ENCODE results near the gene FAM89B. TPM values are rescaled to one million over a fixed set of nuclear protein-coding genes. Genes with fewer than 3 reads are reported as not detected.

FAM89B gene
- total RNA-seq, 1 donor from 2014 or later: 47.5 TPM

- peaks cover 16% of the 10 kb centered on the region for H3K36me3 ChIP-seq (ENCODE audit: insufficient read depth, low read length)
- H3K36me3 Mint-ChIP-seq (ENCODE audit: low read depth, unreplicated experiment): peaks cover 26% of the 10 kb centered on the region
- H3K27me3 Mint-ChIP-seq (ENCODE audit: low read depth, unreplicated experiment): peaks cover 39% of the 10 kb centered on the region
- no peak overlapping the region for H3K27ac Mint-ChIP-seq (ENCODE audit: unreplicated experiment)
- peaks cover 2% of the 10 kb centered on the region for H3K4me1 Mint-ChIP-seq (ENCODE audit: low read depth, unreplicated experiment)
- peaks cover 7% of the 10 kb centered on the region for H3K4me1 ChIP-seq (ENCODE audit: insufficient read depth, low read length)
- no peak overlapping the region for H3K4me3 ChIP-seq (ENCODE audit: insufficient read depth, low read depth, low read length)
- no peak for TF ChIP-seq CTCF (IDR thresholded peaks at IDR 0.05; ENCODE audit: insufficient read depth, low read depth, low read length)
- no peak for TF ChIP-seq EZH2 (IDR thresholded peaks at IDR 0.05; ENCODE audit: insufficient read depth, low read length)
- H3K4me2 ChIP-seq (ENCODE audit: low read length): no peak overlapping the region
- DNase-seq (ENCODE audit: low read depth) (no peak), FAIRE-seq (no peak)
- peaks cover 6% of the 10 kb centered on the region for H3K79me2 ChIP-seq (ENCODE audit: insufficient read depth, low read length)
- peaks cover 7% of the 10 kb centered on the region for H3K9me3 Mint-ChIP-seq (ENCODE audit: unreplicated experiment)
- H3K9me3 ChIP-seq (ENCODE audit: insufficient read depth, low read depth, low read length): no peaks in the 10 kb centered on the region
- no peaks in the 10 kb centered on the region for H3K27me3 ChIP-seq (ENCODE audit: insufficient read depth, low read length)
- H4K20me1 ChIP-seq (ENCODE audit: insufficient read depth, low read length): peaks cover 75% of the 10 kb centered on the region
- no peak overlapping the region for H3K9ac ChIP-seq (ENCODE audit: low read length)
- no peak overlapping the region for H2AFZ ChIP-seq (ENCODE audit: low read depth, low read length)
- peak overlapping the region; percentile 36 for H3K4me3 Mint-ChIP-seq (ENCODE audit: unreplicated experiment)
- H3K27ac ChIP-seq (ENCODE audit: low read depth, low read length): no peak overlapping the region
Measured at GRCh38 chr11:65545853-65546216, 26.5 kb upstream of the FAM89B start.

GRCh38 chr11:65546217-65546958, 25.9 kb upstream of the FAM89B start:
- H3K9me3 ChIP-seq (ENCODE audit: insufficient read depth, low read depth, low read length): no peaks in the 10 kb centered on the region
- H3K79me2 ChIP-seq (ENCODE audit: insufficient read depth, low read length): peaks cover 6% of the 10 kb centered on the region
- H3K4me1 ChIP-seq (ENCODE audit: insufficient read depth, low read length): peaks cover 1% of the 10 kb centered on the region
- H3K4me1 Mint-ChIP-seq (ENCODE audit: low read depth, unreplicated experiment): peaks cover 2% of the 10 kb centered on the region
- DNase-seq (ENCODE audit: low read depth): no peak
- no peak for FAIRE-seq
- H3K27ac ChIP-seq (ENCODE audit: low read depth, low read length): no peak overlapping the region
- H3K4me3 ChIP-seq (ENCODE audit: insufficient read depth, low read depth, low read length): no peak overlapping the region
- peaks cover 27% of the 10 kb centered on the region for H3K36me3 Mint-ChIP-seq (ENCODE audit: low read depth, unreplicated experiment)
- peaks cover 77% of the 10 kb centered on the region for H4K20me1 ChIP-seq (ENCODE audit: insufficient read depth, low read length)
- H3K4me2 ChIP-seq (ENCODE audit: low read length): no peak overlapping the region
- H3K27me3 ChIP-seq (ENCODE audit: insufficient read depth, low read length): no peaks in the 10 kb centered on the region
- no peak overlapping the region for H3K9ac ChIP-seq (ENCODE audit: low read length)
- H3K4me3 Mint-ChIP-seq (ENCODE audit: unreplicated experiment): peak overlapping the region; percentile 36
- no peak for TF ChIP-seq CTCF (IDR thresholded peaks at IDR 0.05; ENCODE audit: insufficient read depth, low read depth, low read length)
- TF ChIP-seq EZH2 (IDR thresholded peaks at IDR 0.05; ENCODE audit: insufficient read depth, low read length): no peak
- peaks cover 17% of the 10 kb centered on the region for H3K36me3 ChIP-seq (ENCODE audit: insufficient read depth, low read length)
- no peak overlapping the region for H3K27ac Mint-ChIP-seq (ENCODE audit: unreplicated experiment)
- H3K27me3 Mint-ChIP-seq (ENCODE audit: low read depth, unreplicated experiment): peaks cover 43% of the 10 kb centered on the region
- no peak overlapping the region for H2AFZ ChIP-seq (ENCODE audit: low read depth, low read length)
- peaks cover 7% of the 10 kb centered on the region for H3K9me3 Mint-ChIP-seq (ENCODE audit: unreplicated experiment)

GRCh38 chr11:65547446-65548125, 24.8 kb upstream of the FAM89B start:
- peaks cover 9% of the 10 kb centered on the region for H3K9me3 Mint-ChIP-seq (ENCODE audit: unreplicated experiment)
- DNase-seq (ENCODE audit: low read depth): no peak
- Histone ChIP-seq H4K20me1 (ENCODE audit: insufficient read depth, low read length) (peaks cover 81% of the 10 kb centered on the region), H3K4me2 (ENCODE audit: low read length) (no peak overlapping the region), H3K4me1 (ENCODE audit: insufficient read depth, low read length) (no peaks in the 10 kb centered on the region), H3K36me3 (ENCODE audit: insufficient read depth, low read length) (peaks cover 24% of the 10 kb centered on the region), H3K4me3 (ENCODE audit: insufficient read depth, low read depth, low read length) (no peak overlapping the region), H3K27me3 (ENCODE audit: insufficient read depth, low read length) (no peaks in the 10 kb centered on the region), H3K9me3 (ENCODE audit: insufficient read depth, low read depth, low read length) (no peaks in the 10 kb centered on the region), H3K9ac (ENCODE audit: low read length) (no peak overlapping the region), H3K27ac (ENCODE audit: low read depth, low read length) (no peak overlapping the region), H2AFZ (ENCODE audit: low read depth, low read length) (no peak overlapping the region), H3K79me2 (ENCODE audit: insufficient read depth, low read length) (peaks cover 6% of the 10 kb centered on the region)
- FAIRE-seq: no peak
- peaks cover 49% of the 10 kb centered on the region for H3K27me3 Mint-ChIP-seq (ENCODE audit: low read depth, unreplicated experiment)
- peaks cover 2% of the 10 kb centered on the region for H3K4me1 Mint-ChIP-seq (ENCODE audit: low read depth, unreplicated experiment)
- H3K27ac Mint-ChIP-seq (ENCODE audit: unreplicated experiment): no peak overlapping the region
- no peak overlapping the region for H3K4me3 Mint-ChIP-seq (ENCODE audit: unreplicated experiment)
- H3K36me3 Mint-ChIP-seq (ENCODE audit: low read depth, unreplicated experiment): peaks cover 32% of the 10 kb centered on the region
- TF ChIP-seq EZH2 (IDR thresholded peaks at IDR 0.05; ENCODE audit: insufficient read depth, low read length) (no peak), CTCF (IDR thresholded peaks at IDR 0.05; ENCODE audit: insufficient read depth, low read depth, low read length) (no peak)

All from astrocyte (in vitro differentiated cells and primary cell).